OCI-LY7 (cell line): ENCODE measurements around the gene AOX1. TPM values are rescaled to one million over a fixed set of nuclear protein-coding genes. Genes with fewer than 3 reads are reported as not detected.

Experiments
- BruUV-seq: library from RNA; stranded (reverse); fragments of 400-500 nt; replicated peaks from 2 replicates; lab custom pipeline; 2021; lab: Mats Ljungman, UMichigan
- CTCF ChIA-PET: fragments of 300-600 bp; sonication (Branson Sonifier 250); formaldehyde crosslinking; loops from one replicate; lab custom pipeline; 2022; ENCODE audit warnings: antibody characterized with exemption; ENCODE audit not compliant: unreplicated experiment; lab: Charles Lee
- POLR2A ChIA-PET: fragments of 300-600 bp; sonication (Branson Sonifier 250); formaldehyde crosslinking; loops from one replicate; lab custom pipeline; 2022; ENCODE audit warnings: antibody characterized with exemption; lab: Charles Lee
- DNase-seq: peaks from one replicate; pipeline ENCODE4 v3.0.0-alpha.2; 2015; ENCODE audit warnings: low spot score
- H2AFZ ChIP-seq: fragments of 200-600 bp; sonication (generic), shearing (Covaris generic); 2 replicates; pipeline ENCODE4 v1.6.1; 2014; ENCODE audit warnings: mild to moderate bottlenecking, antibody characterized with exemption, low read length, moderate library complexity
- H3K27ac ChIP-seq: fragments of 200-600 bp; sonication (generic); 2 replicates; pipeline ENCODE4 v1.5.1; 2014; ENCODE audit warnings: mixed run types, low read depth, mild to moderate bottlenecking, moderate library complexity, low read length, inconsistent platforms; ENCODE audit not compliant: poor library complexity, severe bottlenecking
- H3K36me3 ChIP-seq: fragments of 200-600 bp; sonication (generic); 2 replicates; pipeline ENCODE4 v1.6.1; 2014; ENCODE audit warnings: mild to moderate bottlenecking, antibody characterized with exemption, low read length, moderate library complexity, mixed read lengths; ENCODE audit not compliant: insufficient read depth
- H3K4me1 ChIP-seq: fragments of 200-600 bp; sonication (generic); 2 replicates; pipeline ENCODE4 v1.5.1; 2014; ENCODE audit warnings: mild to moderate bottlenecking, low read length; ENCODE audit not compliant: insufficient read depth, poor library complexity, severe bottlenecking
- H3K4me2 ChIP-seq: fragments of 200-600 bp; sonication (generic); 2 replicates; pipeline ENCODE4 v1.6.1; 2014; ENCODE audit warnings: mild to moderate bottlenecking, low read length
- H3K4me3 ChIP-seq: fragments of 200-600 bp; sonication (generic); 2 replicates; pipeline ENCODE4 v1.5.1; 2014; ENCODE audit warnings: mild to moderate bottlenecking, low read depth, low read length; ENCODE audit not compliant: poor library complexity, severe bottlenecking
- H3K79me2 ChIP-seq: fragments of 200-600 bp; sonication (generic); 2 replicates; pipeline ENCODE4 v1.6.1; 2016; ENCODE audit warnings: low read depth, mild to moderate bottlenecking, low read length, moderate library complexity, mixed read lengths; ENCODE audit not compliant: insufficient read depth
- H3K9me2 ChIP-seq: fragments of 200-600 bp; sonication (generic); 2 replicates; pipeline ENCODE4 v1.6.1; 2016; ENCODE audit warnings: mild to moderate bottlenecking, low read length, mixed read lengths; ENCODE audit not compliant: insufficient read depth
- H3K9me3 ChIP-seq: fragments of 200-600 bp; sonication (generic); 2 replicates; pipeline ENCODE4 v1.6.1; 2014; ENCODE audit warnings: mild to moderate bottlenecking, mixed run types, low read length, mixed read lengths
- H4K20me1 ChIP-seq: fragments of 200-600 bp; sonication (generic); 2 replicates; pipeline ENCODE4 v1.6.1; 2014; ENCODE audit warnings: mild to moderate bottlenecking, antibody characterized with exemption, low read length, moderate library complexity, mixed read lengths; ENCODE audit not compliant: insufficient read depth
- CTCF ChIP-seq: fragments of 200-600 bp; sonication (generic); conservative IDR thresholded peaks from 2 replicates; pipeline ENCODE4 v1.5.1; 2014; ENCODE audit warnings: mild to moderate bottlenecking, antibody characterized with exemption, low read length, moderate library complexity, mixed read lengths
- EZH2phosphoT487 ChIP-seq: fragments of 200-600 bp; sonication (generic); IDR thresholded peaks from 2 replicates; pipeline ENCODE4 v1.6.1; 2018; ENCODE audit warnings: low read depth, borderline replicate concordance, mild to moderate bottlenecking, mixed run types, antibody characterized with exemption, low read length, moderate library complexity, mixed read lengths
- intact Hi-C: fragments of 100-400 bp; cut with micrococcal nuclease; formaldehyde crosslinking; loops from one replicate; pipeline ENCODE4 v1.10.0; 2022; ENCODE audit not compliant: unreplicated experiment
- total RNA-seq, 2 experiments: library from RNA; depleted of rRNA in 1 of 2; stranded (reverse); fragments of >200 nt in 1 of 2; shearing (Covaris generic) in 1 of 2; gene quantifications; 2 replicates each; pipeline ENCODE4 v1.2.3, GENCODE V29; 2014 to 2022

Gene AOX1
- total RNA-seq, 2 experiments from 2014 or later: 0.06 TPM; not detected in 1

DNA sequence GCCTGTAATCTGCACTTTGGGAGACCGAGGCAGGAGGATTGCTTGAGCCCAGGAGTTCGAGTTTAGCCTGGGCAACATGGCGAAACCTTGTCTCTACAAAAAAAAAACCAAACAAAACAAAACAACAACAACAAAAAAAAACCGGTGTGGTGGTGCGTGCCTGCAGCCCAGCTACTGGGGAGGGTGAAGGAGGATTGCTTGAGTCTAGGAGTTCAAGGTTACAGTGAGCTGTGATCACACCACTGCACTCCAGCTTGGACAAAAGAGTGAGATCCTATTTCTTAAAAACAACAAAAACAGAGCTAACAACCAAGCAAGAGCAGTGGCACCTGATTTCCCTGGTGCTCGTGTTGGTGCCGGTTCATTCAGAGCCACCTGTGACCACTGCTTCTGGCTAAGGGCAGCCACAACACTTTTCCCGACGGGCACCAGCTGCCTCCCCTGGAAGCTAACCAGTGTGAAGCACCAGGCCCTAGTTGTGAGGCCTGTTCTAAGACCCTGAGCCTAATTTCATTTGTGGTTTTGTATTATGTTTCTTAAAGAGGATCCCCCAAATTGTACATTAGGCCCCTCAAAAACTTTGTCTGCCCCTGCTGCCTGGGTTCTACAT, 1.3 kb downstream of the AOX1 start:
- Histone ChIP-seq H3K9me2 (no peaks in the 10 kb centered on the region), H3K36me3 (peaks cover 12% of the 10 kb centered on the region), H3K4me1 (peaks cover 24% of the 10 kb centered on the region), H4K20me1 (no peaks in the 10 kb centered on the region), H3K27ac (no peak overlapping the region), H3K79me2 (no peaks in the 10 kb centered on the region), H3K4me2 (peak overlapping the region; percentile 65; the same call in 1 of the 2 replicates), H3K4me3 (no peak overlapping the region), H3K9me3 (no peaks in the 10 kb centered on the region), H2AFZ (no peak overlapping the region)
- intact Hi-C loops: no loop called here
- no peak for TF ChIP-seq EZH2phosphoT487
- TF ChIP-seq CTCF: no peak
- CTCF ChIA-PET: no interaction called here
- DNase-seq: no peak
- no TSS peak for BruUV-seq
- POLR2A ChIA-PET: interaction anchor here (0.8 kb wide), 1 partner anchor 13 kb away, joined by 3 read pairs; no protein-coding TSS in a partner anchor

GRCh38 chr2:200588076-200588678, 2.4 kb downstream of the AOX1 start:
- POLR2A ChIA-PET: interaction anchor here (0.6 to 1.8 kb wide), 3 partner anchors 15 to 28 kb away, joined by 3 read pairs; no protein-coding TSS in a partner anchor
- intact Hi-C loops: no loop called here
- Histone ChIP-seq H3K9me2 (no peaks in the 10 kb centered on the region), H3K27ac (no peak overlapping the region), H3K4me1 (peaks cover 24% of the 10 kb centered on the region), H2AFZ (no peak overlapping the region), H3K4me3 (no peak overlapping the region), H3K9me3 (no peaks in the 10 kb centered on the region), H3K36me3 (peaks cover 10% of the 10 kb centered on the region), H4K20me1 (no peaks in the 10 kb centered on the region), H3K79me2 (no peaks in the 10 kb centered on the region), H3K4me2 (no peak overlapping the region)
- no peak for TF ChIP-seq EZH2phosphoT487
- TF ChIP-seq CTCF: no peak
- CTCF ChIA-PET: no interaction called here
- no peak for DNase-seq
- no TSS peak for BruUV-seq

GRCh38 chr2:200590090-200590489, 4.3 kb downstream of the AOX1 start:
- Histone ChIP-seq H3K27ac (no peak overlapping the region), H3K36me3 (no peaks in the 10 kb centered on the region), H3K4me1 (peaks cover 8% of the 10 kb centered on the region), H2AFZ (no peak overlapping the region), H4K20me1 (no peaks in the 10 kb centered on the region), H3K79me2 (no peaks in the 10 kb centered on the region), H3K9me2 (no peaks in the 10 kb centered on the region), H3K9me3 (no peaks in the 10 kb centered on the region), H3K4me3 (no peak overlapping the region), H3K4me2 (no peak overlapping the region)
- ChIA-PET CTCF (no interaction called here), POLR2A (interaction anchor here (1.0 kb wide), 1 partner anchor 9 kb away, joined by 3 read pairs; no protein-coding TSS in a partner anchor)
- no peak for TF ChIP-seq EZH2phosphoT487
- TF ChIP-seq CTCF: no peak
- DNase-seq: no peak
- intact Hi-C loops: no loop called here
- no TSS peak for BruUV-seq
